Measurements from ENCODE around the gene FAT2. TPM values are rescaled to one million over a fixed set of nuclear protein-coding genes. Genes with fewer than 3 reads are reported as not detected.
"Not testable (repeated sequence)": the region's sequence is repeated elsewhere in the genome, so short reads cannot be mapped to it uniquely, and the experiment has no call there.

Gene FAT2
- total RNA-seq, 4 donors from 2014 or later = not detected

GRCh38 chr5:151580239-151580638 lies 10.9 kb downstream of the FAT2 start:
- DNase-seq = no peak
- 80 to 92% methylated on average over 3 to 9 of the region's 9 CpGs for WGBS, 2 donors (ENCODE audit: low coverage in 1 of 2)
- intact Hi-C loops (cut with DNase I; ENCODE audit: low total_unique reads) (no loop called here), in situ Hi-C loops (cut with MboI; ENCODE audit: low pct_ligation_motif_present in 1 of 4, low pct_unique_long_range_greater_than_20kb in 1 of 4, low sequenced_read_pairs in 3 of 4) (no loop called here)
- Histone ChIP-seq H3K9me3 (no peaks in the 10 kb centered on the region), H3K4me1 (no peaks in the 10 kb centered on the region), H3K4me3 (no peak overlapping the region), H3K36me3 (no peaks in the 10 kb centered on the region), H3K27ac (no peak overlapping the region), H3K27me3 (no peaks in the 10 kb centered on the region)
- TF ChIP-seq EP300 (IDR thresholded peaks at IDR 0.05; ENCODE audit: low read depth) = no peak
- TF ChIP-seq CTCF (IDR thresholded peaks at IDR 0.05) = no peak
- TF ChIP-seq POLR2AphosphoS5 (IDR thresholded peaks at IDR 0.05) = no peak
- TF ChIP-seq POLR2A (IDR thresholded peaks at IDR 0.05) = no peak

GRCh38 chr5:151579146-151579545 lies 12.0 kb downstream of the FAT2 start:
- H3K4me3 ChIP-seq; in situ Hi-C loops (cut with MboI; ENCODE audit: low pct_ligation_motif_present in 1 of 4, low pct_unique_long_range_greater_than_20kb in 1 of 4, low sequenced_read_pairs in 3 of 4); H3K4me1 ChIP-seq; H3K27ac ChIP-seq; H3K36me3 ChIP-seq; H3K9me3 ChIP-seq; DNase-seq; intact Hi-C loops (cut with DNase I; ENCODE audit: low total_unique reads); H3K27me3 ChIP-seq: not testable (repeated sequence)
- 70% methylated on average over 1 of the region's 1 CpG; no CpG with 5 or more reads in 1 of the 2 donors for WGBS, 2 donors (ENCODE audit: low coverage in 1 of 2)

- no peak overlapping the region for H3K27ac ChIP-seq
- H3K27me3 ChIP-seq = no peaks in the 10 kb centered on the region
- no peak overlapping the region for H3K4me3 ChIP-seq
- no peaks in the 10 kb centered on the region for H3K36me3 ChIP-seq
- in situ Hi-C loops (cut with MboI; ENCODE audit: low pct_ligation_motif_present in 1 of 4, low pct_unique_long_range_greater_than_20kb in 1 of 4, low sequenced_read_pairs in 3 of 4) = no loop called here
- intact Hi-C loops (cut with DNase I; ENCODE audit: low total_unique reads) = no loop called here
- TF ChIP-seq POLR2AphosphoS5 (IDR thresholded peaks at IDR 0.05) (no peak), CTCF (IDR thresholded peaks at IDR 0.05) (no peak), EP300 (IDR thresholded peaks at IDR 0.05; ENCODE audit: low read depth) (no peak), POLR2A (IDR thresholded peaks at IDR 0.05) (no peak)
- no peaks in the 10 kb centered on the region for H3K4me1 ChIP-seq
- WGBS, 2 donors (ENCODE audit: low coverage in 1 of 2) = 77 to 87% methylated on average over 6 of the region's 6 CpGs
- H3K9me3 ChIP-seq = no peaks in the 10 kb centered on the region
- DNase-seq = no peak
These were observed 12.7 kb downstream of the FAT2 start for GRCh38 chr5:151578326-151579025.

DNA sequence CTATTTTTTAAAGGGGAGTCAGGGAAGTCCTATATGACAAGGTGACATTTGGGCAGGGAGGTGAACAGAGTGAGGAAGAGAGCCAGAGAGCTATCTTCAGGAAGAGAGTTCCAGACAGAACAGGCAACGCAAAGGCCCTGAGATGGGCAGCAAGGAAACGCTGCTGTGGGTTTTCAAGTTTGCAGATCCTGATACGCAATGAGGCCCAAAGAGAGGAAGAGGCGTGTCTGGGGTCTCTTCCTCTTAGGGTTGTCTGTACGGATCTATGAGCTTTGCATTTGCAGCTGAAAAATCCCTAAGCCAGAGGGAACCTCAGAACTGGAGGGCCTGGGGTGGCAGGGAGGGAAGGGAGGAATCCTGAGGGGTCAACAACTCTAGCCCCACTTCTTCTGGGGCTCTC lies 13.6 kb downstream of the FAT2 start:
- no peak for DNase-seq
- 45 to 63% methylated on average over 4 to 5 of the region's 5 CpGs for WGBS, 2 donors (ENCODE audit: low coverage in 1 of 2)

More for the DNA sequence above, 13.6 kb downstream of the FAT2 start:
- no peak overlapping the region for H3K4me3 ChIP-seq
- TF ChIP-seq CTCF (IDR thresholded peaks at IDR 0.05) = no peak
- TF ChIP-seq POLR2A (IDR thresholded peaks at IDR 0.05) = no peak
- TF ChIP-seq POLR2AphosphoS5 (IDR thresholded peaks at IDR 0.05) = no peak
- TF ChIP-seq EP300 (IDR thresholded peaks at IDR 0.05; ENCODE audit: low read depth) = no peak
- no peaks in the 10 kb centered on the region for H3K9me3 ChIP-seq
- intact Hi-C loops (cut with DNase I; ENCODE audit: low total_unique reads) (no loop called here), in situ Hi-C loops (cut with MboI; ENCODE audit: low pct_ligation_motif_present in 1 of 4, low pct_unique_long_range_greater_than_20kb in 1 of 4, low sequenced_read_pairs in 3 of 4) (no loop called here)
- H3K4me1 ChIP-seq = no peaks in the 10 kb centered on the region
- no peaks in the 10 kb centered on the region for H3K36me3 ChIP-seq
- no peaks in the 10 kb centered on the region for H3K27me3 ChIP-seq
- H3K27ac ChIP-seq = no peak overlapping the region
